Endometrium (tissue), 2 donors: ENCODE results near the gene RNF208.

ENCODE experiments used
- FAIRE-seq: peaks from 2 replicates; lab custom pipeline; 2012; peaks lifted over from hg19 to GRCh38; lab: Jason Lieb, UNC
- donor health status: control.
- donor health status: control.

RNF208 gene

GRCh38 chr9:137239541-137240200 lies 17.6 kb upstream of the RNF208 start:
- peak; percentile 88 for FAIRE-seq

- no peak for FAIRE-seq
Measured at GRCh38 chr9:137237759-137238726, 16.0 kb upstream of the RNF208 start.

- no peak for FAIRE-seq
Measured at GRCh38 chr9:137236936-137237421, 14.9 kb upstream of the RNF208 start.

- FAIRE-seq = no peak
Measured at GRCh38 chr9:137236238-137236935, 14.3 kb upstream of the RNF208 start.

- no peak for FAIRE-seq
Measured at GRCh38 chr9:137235424-137236237, 13.6 kb upstream of the RNF208 start.

- FAIRE-seq = no peak
Measured at GRCh38 chr9:137234758-137235423, 12.9 kb upstream of the RNF208 start.

GRCh38 chr9:137234055-137234697 lies 12.1 kb upstream of the RNF208 start:
- FAIRE-seq = no peak

- no peak for FAIRE-seq
Measured at GRCh38 chr9:137233143-137233980, 11.3 kb upstream of the RNF208 start.

- no peak for FAIRE-seq
Measured at GRCh38 chr9:137232510-137232909, 10.5 kb upstream of the RNF208 start.

- no peak for FAIRE-seq
Measured at GRCh38 chr9:137232101-137232500, 10.1 kb upstream of the RNF208 start.

GRCh38 chr9:137231372-137232039 lies 9.5 kb upstream of the RNF208 start:
- FAIRE-seq = no peak

GRCh38 chr9:137230705-137231371 lies 8.8 kb upstream of the RNF208 start, which contains the start of gene SLC34A3:
Gene SLC34A3, plus strand, starts transcription at chr9:137230901. Its CDS starts 802 bp downstream, at chr9:137231703.
- no peak for FAIRE-seq

- FAIRE-seq = no peak
Measured at GRCh38 chr9:137229903-137230704, 8.1 kb upstream of the RNF208 start.

- no peak for FAIRE-seq
Measured at GRCh38 chr9:137228968-137229896, 7.2 kb upstream of the RNF208 start.

GRCh38 chr9:137228506-137228967 lies 6.5 kb upstream of the RNF208 start:
- no peak for FAIRE-seq

- no peak for FAIRE-seq
Measured at GRCh38 chr9:137227853-137228505, 5.9 kb upstream of the RNF208 start.
